Measurements from ENCODE around the gene ELP6.
"Not testable (repeated sequence)": the region's sequence is repeated elsewhere in the genome, so short reads cannot be mapped to it uniquely, and the experiment has no call there.

ELP6 gene

GRCh38 chr3:47464588-47464987 is 48.9 kb downstream of the ELP6 start:
- DNase-seq (ENCODE audit: low spot score), result no peak

GRCh38 chr3:47459534-47460085 is 53.9 kb downstream of the ELP6 start:
- DNase-seq (ENCODE audit: low spot score), result not testable (repeated sequence)

- DNase-seq (ENCODE audit: low spot score), result no peak
These were observed 56.5 kb downstream of the ELP6 start for GRCh38 chr3:47456984-47457383.

- no peak for DNase-seq (ENCODE audit: low spot score)
These were observed 57.6 kb downstream of the ELP6 start for GRCh38 chr3:47455806-47456452.

GRCh38 chr3:47452453-47453215 is 60.9 kb downstream of the ELP6 start:
- DNase-seq (ENCODE audit: low spot score), result no peak
